Cardiac muscle cell (in vitro differentiated cells and primary cell): ENCODE data around the gene CHRND. TPM values are rescaled to one million over a fixed set of nuclear protein-coding genes. Genes with fewer than 3 reads are reported as not detected.

Source experiments
- DNase-seq, 2 donors: peaks; one replicate each; pipeline versions ENCODE4 v3.0.0 to v3.0.0-alpha.2; 2010 to 2017; ENCODE audit warnings: low read depth in 1 of 2, low spot score in 1 of 2
- H3K27ac ChIP-seq: fragments of 200-600 bp; sonication (generic); 2 replicates; pipeline ENCODE4 v1.5.1; 2016
- H3K27me3 ChIP-seq: fragments of 200-600 bp; sonication (generic); 2 replicates; pipeline ENCODE4 v1.6.0; 2016; ENCODE audit warnings: control low read depth
- H3K36me3 ChIP-seq: fragments of 200-600 bp; sonication (generic); 2 replicates; pipeline ENCODE4 v1.5.1; 2016; ENCODE audit warnings: control low read depth
- H3K4me1 ChIP-seq: fragments of 200-600 bp; sonication (generic); 2 replicates; pipeline ENCODE4 v1.8.1; 2017; ENCODE audit warnings: low read depth, mild to moderate bottlenecking, mixed run types
- H3K4me3 ChIP-seq: fragments of 200-600 bp; sonication (generic); 2 replicates; pipeline ENCODE4 v1.5.1; 2016; ENCODE audit warnings: mild to moderate bottlenecking
- H3K9me3 ChIP-seq: fragments of 200-600 bp; sonication (generic); 2 replicates; pipeline ENCODE4 v1.5.1; 2017; ENCODE audit warnings: low read depth, mild to moderate bottlenecking, control low read depth
- CTCF ChIP-seq: IDR thresholded peaks from 2 replicates; pipeline ENCODE4 v1.5.1; 2012; ENCODE audit warnings: low read depth, mild to moderate bottlenecking, low read length
- polyA plus RNA-seq: library from polyadenylated mRNA; unstranded; fragments of >200 nt; fragmentation: Nextera tagmentation; extraction: Ambion mirVana; gene quantifications from 2 replicates; pipeline ENCODE4 v1.2.1, GENCODE V29; 2016
- total RNA-seq: library from RNA; depleted of rRNA; stranded (reverse); fragments of >200 nt; gene quantifications from 2 replicates; pipeline ENCODE4 v1.2.3, GENCODE V29; 2016

Gene CHRND
- total and polyA plus RNA-seq, 2 experiments from 2014 or later = 0.05 to 0.09 TPM

- Histone ChIP-seq H3K9me3 (no peaks in the 10 kb centered on the region), H3K27ac (no peak overlapping the region), H3K27me3 (peaks cover 61% of the 10 kb centered on the region), H3K4me1 (no peaks in the 10 kb centered on the region), H3K36me3 (no peaks in the 10 kb centered on the region), H3K4me3 (no peak overlapping the region)
- no peak for TF ChIP-seq CTCF
- DNase-seq = no peak
Observed at GRCh38 chr2:232518844-232519243, 7.1 kb upstream of the CHRND start.

GRCh38 chr2:232519581-232520438, 6.2 kb upstream of the CHRND start, which contains the start of gene PRSS56:
Gene PRSS56, plus strand, starts transcription at chr2:232520388. Its CDS starts 211 bp downstream, at chr2:232520599.
- no peak for TF ChIP-seq CTCF
- Histone ChIP-seq H3K9me3 (no peaks in the 10 kb centered on the region), H3K36me3 (no peaks in the 10 kb centered on the region), H3K4me3 (no peak within 1 kb of the TSS), H3K27me3 (peaks cover 61% of the 10 kb centered on the region), H3K27ac (no peak within 1 kb of the TSS), H3K4me1 (no peaks in the 10 kb centered on the region)
- no peak for DNase-seq

- no peak overlapping the region for H3K27ac ChIP-seq
- no peaks in the 10 kb centered on the region for H3K9me3 ChIP-seq
- no peak overlapping the region for H3K4me3 ChIP-seq
- DNase-seq = no peak
- H3K36me3 ChIP-seq = no peaks in the 10 kb centered on the region
- H3K27me3 ChIP-seq = peaks cover 61% of the 10 kb centered on the region
- no peak for TF ChIP-seq CTCF
- peaks cover under 1% of the 10 kb centered on the region for H3K4me1 ChIP-seq
Observed at GRCh38 chr2:232520489-232520888, 5.5 kb upstream of the CHRND start.

DNA sequence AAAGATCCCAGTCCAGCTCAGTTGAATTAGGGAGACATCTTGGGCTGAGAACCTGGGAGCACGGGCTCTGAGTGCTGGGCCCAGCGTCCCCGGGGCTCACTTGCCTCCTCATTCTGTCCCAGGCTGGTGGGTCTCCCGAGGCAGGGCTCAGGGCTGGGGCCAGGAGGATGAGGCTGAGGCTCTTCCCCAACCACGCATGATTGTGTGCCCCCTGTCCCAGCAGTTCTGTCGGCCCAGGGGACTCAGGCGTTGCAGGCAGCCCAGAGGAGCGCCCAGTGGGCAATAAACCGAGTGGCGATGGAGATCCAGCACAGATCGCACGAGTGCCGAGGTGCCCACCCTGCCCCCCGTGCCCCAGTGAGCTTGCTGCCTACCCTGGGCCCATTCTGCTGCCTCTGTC, 4.9 kb upstream of the CHRND start:
- Histone ChIP-seq H3K27me3 (peaks cover 61% of the 10 kb centered on the region), H3K27ac (no peak overlapping the region), H3K9me3 (no peaks in the 10 kb centered on the region), H3K36me3 (no peaks in the 10 kb centered on the region), H3K4me1 (peaks cover 2% of the 10 kb centered on the region), H3K4me3 (no peak overlapping the region)
- no peak for DNase-seq
- TF ChIP-seq CTCF = no peak

DNA sequence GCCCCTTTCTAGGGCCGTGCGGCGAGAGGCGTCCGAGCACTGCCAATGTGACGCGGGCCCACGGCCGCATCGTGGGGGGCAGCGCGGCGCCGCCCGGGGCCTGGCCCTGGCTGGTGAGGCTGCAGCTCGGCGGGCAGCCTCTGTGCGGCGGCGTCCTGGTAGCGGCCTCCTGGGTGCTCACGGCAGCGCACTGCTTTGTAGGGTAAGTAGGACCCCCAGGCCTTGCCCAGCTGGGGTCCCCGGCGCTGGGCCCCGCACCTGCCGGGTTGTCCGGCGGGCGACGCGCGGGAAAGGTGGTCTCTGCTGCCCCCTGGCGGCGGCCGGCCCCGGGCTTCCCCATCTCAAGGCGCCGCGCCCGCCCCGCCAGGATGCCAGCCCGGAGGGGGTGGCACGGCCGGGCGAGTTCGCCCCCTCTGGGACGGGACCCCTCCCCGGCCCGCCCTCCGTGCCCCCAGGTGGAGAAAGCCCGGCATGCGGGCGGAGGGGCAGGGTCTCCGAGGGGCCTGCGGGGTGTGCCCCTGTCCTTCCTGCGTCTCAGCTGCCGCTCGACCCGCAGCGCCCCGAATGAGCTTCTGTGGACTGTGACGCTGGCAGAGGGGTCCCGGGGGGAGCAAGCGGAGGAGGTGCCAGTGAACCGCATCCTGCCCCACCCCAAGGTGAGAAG, 3.9 kb upstream of the CHRND start:
- peak overlapping the region; percentile 5 for H3K4me3 ChIP-seq
- no peaks in the 10 kb centered on the region for H3K36me3 ChIP-seq
- H3K27me3 ChIP-seq = peaks cover 61% of the 10 kb centered on the region
- peak; percentile 65 for TF ChIP-seq CTCF
- no peaks in the 10 kb centered on the region for H3K9me3 ChIP-seq
- H3K27ac ChIP-seq = no peak overlapping the region
- peaks cover 2% of the 10 kb centered on the region for H3K4me1 ChIP-seq
- DNase-seq = peak; percentile 29 to 68
